SK-N-SH (cell line): Measurements from ENCODE around the gene SPRYD3. TPM values are rescaled to one million over a fixed set of nuclear protein-coding genes. Genes with fewer than 3 reads are reported as not detected.

ENCODE experiments used
- CTCF ChIA-PET: fragments of 300-600, 350-600 bp; formaldehyde crosslinking; extraction: SDS; loops from one replicate; lab custom pipeline; 2021; lab: Yijun Ruan, JAX
- POLR2A ChIA-PET: fragments of 350-600 bp; sonication (Branson Sonifier 250); formaldehyde crosslinking; extraction: SDS; loops from one replicate; lab custom pipeline; 2020; ENCODE audit warnings: antibody characterized with exemption, inconsistent platforms; lab: Yijun Ruan, JAX
- DNase-seq: peaks from one replicate; pipeline ENCODE4 v3.0.0; 2012
- H2AFZ ChIP-seq: fragments of 200-600 bp; sonication (generic); 2 replicates; pipeline ENCODE4 v1.8.1; 2016; ENCODE audit warnings: antibody characterized with exemption, mild to moderate bottlenecking, low read depth
- H3F3A ChIP-seq: fragments of 200-600 bp; sonication (generic); replicated peaks from 2 replicates; pipeline ENCODE3; 2016; ENCODE audit warnings: antibody characterized with exemption, mild to moderate bottlenecking; ENCODE audit not compliant: insufficient read depth
- H3K27ac ChIP-seq, 2 experiments: fragments of 200-500 bp in 1 of 2; fragments of 200-600 bp in 1 of 2; sonication (Bioruptor generic) in 1 of 2; sonication (generic), shearing (Covaris generic) in 1 of 2; 2 replicates each; pipeline versions ENCODE4 v1.5.1 to v1.6.1; 2014 to 2016; ENCODE audit warnings: low read depth in 2 of 2, inconsistent platforms in 1 of 2, low read length in 1 of 2, mild to moderate bottlenecking in 1 of 2, mixed read lengths in 1 of 2
- H3K27me3 ChIP-seq: fragments of 200-600 bp; sonication (generic), shearing (Covaris generic); 2 replicates; pipeline ENCODE4 v1.6.1; 2016; ENCODE audit warnings: mixed run types; ENCODE audit not compliant: insufficient read depth
- H3K36me3 ChIP-seq, 2 experiments: fragments of 200-500 bp in 1 of 2; fragments of 200-600 bp in 1 of 2; sonication (Bioruptor generic) in 1 of 2; sonication (generic) in 1 of 2; replicated peaks in 1 of 2; 2 replicates each; pipeline versions ENCODE3 to v1.5.1; 2014 to 2016; ENCODE audit warnings: low read length in 1 of 2, mild to moderate bottlenecking in 1 of 2; ENCODE audit not compliant: insufficient read depth in 2 of 2, control insufficient read depth in 1 of 2
- H3K4me1 ChIP-seq, 2 experiments: fragments of 200-500 bp in 1 of 2; fragments of 200-600 bp in 1 of 2; sonication (Bioruptor generic) in 1 of 2; sonication (generic), shearing (Covaris generic) in 1 of 2; 2 replicates each; pipeline versions ENCODE4 v1.5.1 to v1.6.1; 2014 to 2016; ENCODE audit warnings: low read depth in 1 of 2, low read length in 1 of 2, mixed run types in 1 of 2; ENCODE audit not compliant: insufficient read depth in 2 of 2, control insufficient read depth in 1 of 2
- H3K4me2 ChIP-seq: fragments of 200-600 bp; sonication (generic), shearing (Covaris generic); 2 replicates; pipeline ENCODE4 v1.6.1; 2017; ENCODE audit warnings: mixed run types
- H3K4me3 ChIP-seq, 2 experiments: fragments of 200-500 bp in 1 of 2; fragments of 200-600 bp in 1 of 2; sonication (Bioruptor generic) in 1 of 2; sonication (generic), shearing (Covaris generic) in 1 of 2; 2 replicates each; pipeline versions ENCODE4 v1.5.1 to v1.8.1; 2014 to 2016; ENCODE audit warnings: low read depth in 2 of 2, inconsistent platforms in 1 of 2, low read length in 1 of 2, mild to moderate bottlenecking in 1 of 2, mixed read lengths in 1 of 2, moderate library complexity in 1 of 2
- H3K79me2 ChIP-seq: fragments of 200-600 bp; sonication (generic); 2 replicates; pipeline ENCODE4 v1.8.1; 2017; ENCODE audit warnings: mild to moderate bottlenecking; ENCODE audit not compliant: insufficient read depth
- H3K9ac ChIP-seq: fragments of 200-600 bp; sonication (generic); 2 replicates; pipeline ENCODE4 v1.6.1; 2017; ENCODE audit warnings: mixed run types
- H3K9me2 ChIP-seq: fragments of 200-600 bp; sonication (generic); 2 replicates; pipeline ENCODE4 v1.6.1; 2017; ENCODE audit warnings: mixed run types
- H3K9me3 ChIP-seq: fragments of 200-600 bp; sonication (generic); 2 replicates; pipeline ENCODE4 v1.6.1; 2017; ENCODE audit warnings: mixed run types, mild to moderate bottlenecking, moderate library complexity
- H4K20me1 ChIP-seq: fragments of 200-600 bp; sonication (generic); 2 replicates; pipeline ENCODE4 v1.6.1; 2017; ENCODE audit warnings: mild to moderate bottlenecking, mixed run types; ENCODE audit not compliant: insufficient read depth
- CTCF ChIP-seq: fragments of 200-600 bp; sonication (generic); IDR thresholded peaks from 2 replicates; pipeline ENCODE4 v1.6.1; 2017; ENCODE audit warnings: antibody characterized with exemption, mild to moderate bottlenecking, moderate library complexity
- EP300 ChIP-seq, 2 experiments: IDR thresholded peaks; 2 replicates each; pipeline versions ENCODE4 v1.4.0 to v1.6.1; 2012; ENCODE audit warnings: borderline replicate concordance in 1 of 2, low read depth in 1 of 2, low read length in 1 of 2
- GABPA ChIP-seq: IDR thresholded peaks from 2 replicates; pipeline ENCODE4 v1.4.0; 2012; ENCODE audit warnings: low read depth, mild to moderate bottlenecking
- JUND ChIP-seq: IDR thresholded peaks from 2 replicates; pipeline ENCODE4 v1.4.0; 2012
- MEF2A ChIP-seq: IDR thresholded peaks from 2 replicates; pipeline ENCODE4 v1.4.0; 2012; ENCODE audit warnings: low read depth, borderline replicate concordance
- MXI1 ChIP-seq: IDR thresholded peaks from 2 replicates; pipeline ENCODE4 v1.6.1; 2012; ENCODE audit warnings: mild to moderate bottlenecking, low read depth, low read length, improper control_type of control experiment
- POLR2AphosphoS5 ChIP-seq: IDR thresholded peaks from 2 replicates; pipeline ENCODE4 v1.6.1; 2012; ENCODE audit warnings: low read depth, low read length
- RFX5 ChIP-seq: IDR thresholded peaks from 2 replicates; pipeline ENCODE4 v1.6.1; 2012; ENCODE audit warnings: mild to moderate bottlenecking, improper control_type of control experiment, low read length
- SIN3A ChIP-seq: IDR thresholded peaks from 2 replicates; pipeline ENCODE4 v1.6.1; 2012; ENCODE audit warnings: low read depth, mild to moderate bottlenecking, low read length, moderate library complexity, borderline replicate concordance
- SMC3 ChIP-seq: IDR thresholded peaks from 2 replicates; pipeline ENCODE4 v1.6.1; 2012; ENCODE audit warnings: low read depth, low read length, improper control_type of control experiment
- TAF1 ChIP-seq: IDR thresholded peaks from 2 replicates; pipeline ENCODE4 v1.6.1; 2012; ENCODE audit warnings: low read depth, mild to moderate bottlenecking, low read length, moderate library complexity, borderline replicate concordance
- USF2 ChIP-seq: fragments of 150-350 bp; IDR thresholded peaks from 2 replicates; pipeline ENCODE4 v1.6.1; 2017; ENCODE audit warnings: antibody characterized with exemption, low read length, low read depth, borderline replicate concordance
- WGBS: methylation state at CpG from one replicate; pipeline ENCODE4 v1.1.6; 2017; ENCODE audit warnings: low lambda C conversion rate; 5-methylcytosine and 5-hydroxymethylcytosine counted together
- polyA plus RNA-seq, 3 experiments: library from polyadenylated mRNA; depleted of rRNA; stranded (reverse); fragments of >200 nt; gene quantifications; 2 replicates each; pipeline ENCODE4 v1.2.3, GENCODE V29; 2012

The SPRYD3 gene
- polyA plus RNA-seq, 1 of the 3 experiments (the other 2 are of a cell fraction), result 20.3 TPM

- no peaks in the 10 kb centered on the region for H3F3A ChIP-seq
- no peak overlapping the region for H2AFZ ChIP-seq
- DNase-seq, result no peak
- 32% methylated on average over 2 of the region's 2 CpGs for WGBS
- no peaks in the 10 kb centered on the region for H3K79me2 ChIP-seq
- ChIA-PET POLR2A (interaction anchor here (1.4 kb wide), 1 partner anchor 11 kb away, joined by 4 read pairs; the partner anchor contains the start of gene SPRYD3), CTCF (interaction anchor here (1.6 to 4.9 kb wide), 2 partner anchors 10 to 24 kb away, joined by 5 to 48 read pairs; partner anchors contain the start of gene SPRYD3)
- no peaks in the 10 kb centered on the region for H3K9me2 ChIP-seq
- peaks cover 0 to 4% of the 10 kb centered on the region in 2 experiments; a peak in 1 of 4 replicates for H3K4me1 ChIP-seq
- peak overlapping the region in 1 of 2 experiments; percentile 3; a peak in 1 of 4 replicates for H3K27ac ChIP-seq
- H3K9me3 ChIP-seq, result no peaks in the 10 kb centered on the region
- no peaks in the 10 kb centered on the region for H3K27me3 ChIP-seq
- no peak for TF ChIP-seq RFX5
- TF ChIP-seq EP300 (IDR thresholded peaks at IDR 0.05; ENCODE audit: borderline replicate concordance in 1 of 2, low read depth in 1 of 2, low read length in 1 of 2), result no peak
- TF ChIP-seq JUND, result no peak
- TF ChIP-seq SMC3, result no peak
- no peak for TF ChIP-seq MXI1
- TF ChIP-seq MEF2A, result no peak
- H3K4me2 ChIP-seq, result no peak overlapping the region
- H3K9ac ChIP-seq, result no peak overlapping the region
- H3K4me3 ChIP-seq, result no peak overlapping the region
- H4K20me1 ChIP-seq, result no peaks in the 10 kb centered on the region
- H3K36me3 ChIP-seq, result no peaks in the 10 kb centered on the region
These were observed 11.4 kb upstream of the SPRYD3 start for GRCh38 chr12:53090554-53090953.

- Histone ChIP-seq H3K27me3 (no peaks in the 10 kb centered on the region), H3K4me2 (no peak overlapping the region), H3K4me1 (peaks cover 0 to 4% of the 10 kb centered on the region in 2 experiments; a peak in 1 of 4 replicates), H3K27ac (no peak overlapping the region), H3K9me2 (no peaks in the 10 kb centered on the region), H3F3A (no peaks in the 10 kb centered on the region), H3K9me3 (no peaks in the 10 kb centered on the region; the same call in 1 of the 2 replicates), H4K20me1 (no peaks in the 10 kb centered on the region), H2AFZ (no peak overlapping the region), H3K4me3 (no peak overlapping the region), H3K9ac (no peak overlapping the region), H3K79me2 (no peaks in the 10 kb centered on the region), H3K36me3 (no peaks in the 10 kb centered on the region)
- TF ChIP-seq SIN3A (no peak), POLR2AphosphoS5 (no peak), GABPA (no peak), JUND (no peak), SMC3 (no peak), TAF1 (no peak), CTCF (no peak), USF2 (no peak)
- 88% methylated on average over 6 of the region's 6 CpGs for WGBS
- DNase-seq, result no peak
- CTCF ChIA-PET, result interaction anchor here (1.6 to 4.9 kb wide), 2 partner anchors 10 to 24 kb away, joined by 5 to 48 read pairs; partner anchors contain the start of gene SPRYD3
- POLR2A ChIA-PET, result no interaction called here
These were observed 10.9 kb upstream of the SPRYD3 start for GRCh38 chr12:53090105-53090504.
